Stimulated activated CD8-positive, alpha-beta memory T cell treated with anti-CD3 and anti-CD28 coated beads, Interleukin-2, amount 100 ng/mL, for 1 hour (primary cell): ENCODE data around the gene ZIC1.

Experiments
- DNase-seq, 2 donors: peaks; one replicate each; pipeline ENCODE4 v3.0.0-alpha.2; 2020; ENCODE audit warnings: low read depth in 2 of 2

Gene ZIC1

GRCh38 chr3:147422601-147423536 lies 13.7 kb downstream of the ZIC1 start:
- DNase-seq, result no peak

- DNase-seq, result no peak
Observed at GRCh38 chr3:147423537-147423797, 14.3 kb downstream of the ZIC1 start.

GRCh38 chr3:147423798-147424580 lies 14.8 kb downstream of the ZIC1 start:
- no peak for DNase-seq

- no peak for DNase-seq
Observed at GRCh38 chr3:147424581-147425387, 15.6 kb downstream of the ZIC1 start.

- no peak for DNase-seq
Observed at GRCh38 chr3:147425388-147425850, 16.3 kb downstream of the ZIC1 start.

GRCh38 chr3:147426931-147427330 lies 17.8 kb downstream of the ZIC1 start:
- no peak for DNase-seq

- no peak for DNase-seq
Observed at GRCh38 chr3:147427746-147428145, 18.6 kb downstream of the ZIC1 start.

- no peak for DNase-seq
Observed at GRCh38 chr3:147428326-147428725, 19.2 kb downstream of the ZIC1 start.

- no peak for DNase-seq
Observed at GRCh38 chr3:147428754-147429153, 19.6 kb downstream of the ZIC1 start.

GRCh38 chr3:147431751-147432150 lies 22.6 kb downstream of the ZIC1 start:
- DNase-seq, result no peak

- no peak for DNase-seq
Observed at GRCh38 chr3:147447224-147447623, 38.1 kb downstream of the ZIC1 start.

GRCh38 chr3:147449669-147450068 lies 40.5 kb downstream of the ZIC1 start:
- no peak for DNase-seq

- DNase-seq, result no peak
Observed at GRCh38 chr3:147458995-147459704, 50.0 kb downstream of the ZIC1 start.

- no peak for DNase-seq
Observed at GRCh38 chr3:147462856-147463255, 53.7 kb downstream of the ZIC1 start.
